ENCODE measurements around the gene RAPGEF4.

RAPGEF4 gene

GRCh38 chr2:172922306-172922705 lies 186.7 kb downstream of the RAPGEF4 start:
- H3K27ac Mint-ChIP-seq = no peak overlapping the region

GRCh38 chr2:172922815-172923214 lies 187.2 kb downstream of the RAPGEF4 start:
- Mint-ChIP-seq H3K36me3 (ENCODE audit: low read depth) (no peaks in the 10 kb centered on the region), H3K9me3 (no peaks in the 10 kb centered on the region), H3K27ac (no peak overlapping the region), H3K27me3 (ENCODE audit: low read depth) (peaks cover 14% of the 10 kb centered on the region), H3K4me3 (no peak overlapping the region), H3K4me1 (ENCODE audit: low read depth) (peaks cover 1% of the 10 kb centered on the region)

More at GRCh38 chr2:172922306-172922705, 186.7 kb downstream of the RAPGEF4 start:
- H3K27me3 Mint-ChIP-seq (ENCODE audit: low read depth) = peaks cover 14% of the 10 kb centered on the region
- H3K9me3 Mint-ChIP-seq = no peaks in the 10 kb centered on the region
- no peaks in the 10 kb centered on the region for H3K36me3 Mint-ChIP-seq (ENCODE audit: low read depth)
- H3K4me1 Mint-ChIP-seq (ENCODE audit: low read depth) = peaks cover 1% of the 10 kb centered on the region
- H3K4me3 Mint-ChIP-seq = no peak overlapping the region

GRCh38 chr2:172924097-172924660 lies 188.5 kb downstream of the RAPGEF4 start:
- Mint-ChIP-seq H3K36me3 (ENCODE audit: low read depth) (no peaks in the 10 kb centered on the region), H3K4me3 (no peak overlapping the region), H3K9me3 (no peaks in the 10 kb centered on the region), H3K4me1 (ENCODE audit: low read depth) (peaks cover 1% of the 10 kb centered on the region), H3K27ac (no peak overlapping the region), H3K27me3 (ENCODE audit: low read depth) (peaks cover 10% of the 10 kb centered on the region)

GRCh38 chr2:172925600-172925999 lies 190.0 kb downstream of the RAPGEF4 start:
- Mint-ChIP-seq H3K36me3 (ENCODE audit: low read depth) (no peaks in the 10 kb centered on the region), H3K4me3 (no peak overlapping the region), H3K4me1 (ENCODE audit: low read depth) (peaks cover 1% of the 10 kb centered on the region), H3K9me3 (no peaks in the 10 kb centered on the region), H3K27me3 (ENCODE audit: low read depth) (peaks cover 12% of the 10 kb centered on the region), H3K27ac (no peak overlapping the region)

- Mint-ChIP-seq H3K27me3 (ENCODE audit: low read depth) (peaks cover 12% of the 10 kb centered on the region), H3K36me3 (ENCODE audit: low read depth) (no peaks in the 10 kb centered on the region), H3K4me3 (no peak overlapping the region), H3K27ac (no peak overlapping the region), H3K4me1 (ENCODE audit: low read depth) (peaks cover 7% of the 10 kb centered on the region), H3K9me3 (no peaks in the 10 kb centered on the region)
These were observed 191.4 kb downstream of the RAPGEF4 start for GRCh38 chr2:172926785-172927640.

- Mint-ChIP-seq H3K36me3 (ENCODE audit: low read depth) (no peaks in the 10 kb centered on the region), H3K9me3 (no peaks in the 10 kb centered on the region), H3K4me1 (ENCODE audit: low read depth) (peaks cover 7% of the 10 kb centered on the region), H3K27me3 (ENCODE audit: low read depth) (peaks cover 12% of the 10 kb centered on the region), H3K4me3 (no peak overlapping the region), H3K27ac (no peak overlapping the region)
These were observed 192.2 kb downstream of the RAPGEF4 start for GRCh38 chr2:172927641-172928357.

GRCh38 chr2:172928756-172929155 lies 193.1 kb downstream of the RAPGEF4 start:
- H3K27me3 Mint-ChIP-seq (ENCODE audit: low read depth) = peaks cover 12% of the 10 kb centered on the region
- peaks cover 7% of the 10 kb centered on the region for H3K4me1 Mint-ChIP-seq (ENCODE audit: low read depth)
- H3K4me3 Mint-ChIP-seq = no peak overlapping the region
- no peaks in the 10 kb centered on the region for H3K36me3 Mint-ChIP-seq (ENCODE audit: low read depth)
- no peaks in the 10 kb centered on the region for H3K9me3 Mint-ChIP-seq
- no peak overlapping the region for H3K27ac Mint-ChIP-seq

GRCh38 chr2:172929644-172930043 lies 194.0 kb downstream of the RAPGEF4 start:
- Mint-ChIP-seq H3K9me3 (no peaks in the 10 kb centered on the region), H3K27me3 (ENCODE audit: low read depth) (peaks cover 12% of the 10 kb centered on the region), H3K4me3 (no peak overlapping the region), H3K4me1 (ENCODE audit: low read depth) (peaks cover 6% of the 10 kb centered on the region), H3K36me3 (ENCODE audit: low read depth) (no peaks in the 10 kb centered on the region), H3K27ac (no peak overlapping the region)

- H3K36me3 Mint-ChIP-seq (ENCODE audit: low read depth) = no peaks in the 10 kb centered on the region
- peaks cover 6% of the 10 kb centered on the region for H3K4me1 Mint-ChIP-seq (ENCODE audit: low read depth)
- no peak overlapping the region for H3K27ac Mint-ChIP-seq
- no peaks in the 10 kb centered on the region for H3K9me3 Mint-ChIP-seq
- H3K27me3 Mint-ChIP-seq (ENCODE audit: low read depth) = peaks cover 8% of the 10 kb centered on the region
- H3K4me3 Mint-ChIP-seq = no peak overlapping the region
These were observed 195.2 kb downstream of the RAPGEF4 start for GRCh38 chr2:172930871-172931255.

- H3K27ac Mint-ChIP-seq = no peak overlapping the region
- no peaks in the 10 kb centered on the region for H3K36me3 Mint-ChIP-seq (ENCODE audit: low read depth)
- H3K4me3 Mint-ChIP-seq = no peak overlapping the region
- peaks cover 8% of the 10 kb centered on the region for H3K27me3 Mint-ChIP-seq (ENCODE audit: low read depth)
- no peaks in the 10 kb centered on the region for H3K9me3 Mint-ChIP-seq
- peaks cover 6% of the 10 kb centered on the region for H3K4me1 Mint-ChIP-seq (ENCODE audit: low read depth)
These were observed 195.7 kb downstream of the RAPGEF4 start for GRCh38 chr2:172931256-172931894.

GRCh38 chr2:172931918-172932520 lies 196.4 kb downstream of the RAPGEF4 start:
- Mint-ChIP-seq H3K9me3 (no peaks in the 10 kb centered on the region), H3K27ac (no peak overlapping the region), H3K4me3 (no peak overlapping the region), H3K36me3 (ENCODE audit: low read depth) (no peaks in the 10 kb centered on the region), H3K4me1 (ENCODE audit: low read depth) (peaks cover 6% of the 10 kb centered on the region), H3K27me3 (ENCODE audit: low read depth) (peaks cover 4% of the 10 kb centered on the region)

- H3K36me3 Mint-ChIP-seq (ENCODE audit: low read depth) = no peaks in the 10 kb centered on the region
- peaks cover 4% of the 10 kb centered on the region for H3K4me1 Mint-ChIP-seq (ENCODE audit: low read depth)
- no peak overlapping the region for H3K27ac Mint-ChIP-seq
- H3K27me3 Mint-ChIP-seq (ENCODE audit: low read depth) = peaks cover 11% of the 10 kb centered on the region
- peaks cover 28% of the 10 kb centered on the region for H3K9me3 Mint-ChIP-seq
- no peak overlapping the region for H3K4me3 Mint-ChIP-seq
These were observed 202.5 kb downstream of the RAPGEF4 start for GRCh38 chr2:172937884-172938712.

- H3K27ac Mint-ChIP-seq = no peak overlapping the region
- H3K4me1 Mint-ChIP-seq (ENCODE audit: low read depth) = peaks cover 9% of the 10 kb centered on the region
- H3K9me3 Mint-ChIP-seq = peaks cover 28% of the 10 kb centered on the region
- H3K27me3 Mint-ChIP-seq (ENCODE audit: low read depth) = peaks cover 11% of the 10 kb centered on the region
- H3K36me3 Mint-ChIP-seq (ENCODE audit: low read depth) = no peaks in the 10 kb centered on the region
- no peak overlapping the region for H3K4me3 Mint-ChIP-seq
These were observed 203.2 kb downstream of the RAPGEF4 start for GRCh38 chr2:172938713-172939375.

Data from T-helper 1 cell treated with Interleukin-12 subunit alpha and Interleukin-12 subunit beta and Interleukin-4 antibody, amounts not matched to agents 30 μg/mL and 1 μg/mL, for 36 hours (primary cell).